Measurements from ENCODE around the gene OSGIN1.

- no peak for TF ChIP-seq CTCF (IDR thresholded peaks at IDR 0.05; ENCODE audit: borderline replicate concordance, extremely low read depth, low read length, poor library complexity, severe bottlenecking)
- no peak for TF ChIP-seq EZH2 (IDR thresholded peaks at IDR 0.05; ENCODE audit: borderline replicate concordance, low read depth, low read length, severe bottlenecking)
Observed at GRCh38 chr16:84009282-84009681, 56.2 kb downstream of the OSGIN1 start.
